WTC11 (cell line): Measurements from ENCODE around the gene PDE4B. TPM values are rescaled to one million over a fixed set of nuclear protein-coding genes. Genes with fewer than 3 reads are reported as not detected.

Source experiments
- ATAC-seq: fragments of 200-7000 bp; cut with Tn5 transposase; 2 replicates; pipeline ENCODE4 v1.10.0; 2021; ENCODE audit warnings: mild to moderate bottlenecking, moderate library complexity
- CTCF ChIA-PET: fragments of 300-600 bp; sonication (Branson Sonifier 250); formaldehyde crosslinking; loops from one replicate; lab custom pipeline; 2021; ENCODE audit warnings: antibody characterized with exemption; lab: Charles Lee
- POLR2A ChIA-PET: fragments of 350-600 bp; sonication (Branson Sonifier 250); formaldehyde crosslinking; loops from one replicate; lab custom pipeline; 2021; ENCODE audit warnings: antibody characterized with exemption; lab: Charles Lee
- DNase-seq: peaks from one replicate; pipeline ENCODE4 v3.0.0; 2021; ENCODE audit warnings: low spot score
- H3K27ac Mint-ChIP-seq: 2 replicates; pipeline ENCODE4 v1.8.0; 2021; ENCODE audit warnings: mixed read lengths
- H3K27me3 Mint-ChIP-seq: 2 replicates; pipeline ENCODE4 v1.8.0; 2021; ENCODE audit warnings: low read depth, mild to moderate bottlenecking, moderate library complexity, mixed read lengths
- H3K36me3 Mint-ChIP-seq: 2 replicates; pipeline ENCODE4 v1.8.0; 2021; ENCODE audit warnings: mixed read lengths
- H3K4me1 Mint-ChIP-seq: 2 replicates; pipeline ENCODE4 v1.8.0; 2022; ENCODE audit warnings: mixed read lengths
- H3K4me3 Mint-ChIP-seq: 2 replicates; pipeline ENCODE4 v1.8.0; 2021; ENCODE audit warnings: mild to moderate bottlenecking, moderate library complexity, mixed read lengths
- H3K9me3 Mint-ChIP-seq: 2 replicates; pipeline ENCODE4 v1.8.0; 2021; ENCODE audit warnings: mixed read lengths
- ATF3 ChIP-seq: sonication (generic); formaldehyde crosslinking; conservative IDR thresholded peaks from 2 replicates; pipeline ENCODE4 v1.8.1; 2022; ENCODE audit warnings: mild to moderate bottlenecking, missing genetic modification reagents
- ATF6 ChIP-seq: sonication (generic); formaldehyde crosslinking; IDR thresholded peaks from 2 replicates; pipeline ENCODE4 v1.8.1; 2023; ENCODE audit warnings: mild to moderate bottlenecking, missing genetic modification reagents
- ETV6 ChIP-seq: sonication (generic); formaldehyde crosslinking; IDR thresholded peaks from 2 replicates; pipeline ENCODE4 v1.8.1; 2022; ENCODE audit warnings: mild to moderate bottlenecking, missing genetic modification reagents
- FOXK1 ChIP-seq: sonication (generic); formaldehyde crosslinking; IDR thresholded peaks from 2 replicates; pipeline ENCODE4 v1.8.0; 2022; ENCODE audit warnings: mild to moderate bottlenecking, moderate library complexity, missing genetic modification reagents
- GABPB1 ChIP-seq: sonication (generic); formaldehyde crosslinking; IDR thresholded peaks from 2 replicates; pipeline ENCODE4 v1.8.1; 2023; ENCODE audit warnings: mild to moderate bottlenecking, missing genetic modification reagents
- GTF2I ChIP-seq: fragments of 250-450 bp; sonication (Bioruptor Pico); conservative IDR thresholded peaks from 2 replicates; pipeline ENCODE4 v1.4.0; 2021; ENCODE audit warnings: mild to moderate bottlenecking
- NFYB ChIP-seq: sonication (generic); formaldehyde crosslinking; conservative IDR thresholded peaks from 2 replicates; pipeline ENCODE4 v1.8.0; 2022; ENCODE audit warnings: low read depth, missing genetic modification reagents
- NR1H2 ChIP-seq: sonication (generic); formaldehyde crosslinking; IDR thresholded peaks from 2 replicates; pipeline ENCODE4 v1.9.0; 2021; ENCODE audit warnings: mild to moderate bottlenecking, moderate library complexity, missing genetic modification reagents
- PRRX2 ChIP-seq: fragments of 250-450 bp; sonication (Bioruptor Pico); IDR thresholded peaks from 2 replicates; pipeline ENCODE4 v1.8.0; 2021; ENCODE audit warnings: mild to moderate bottlenecking
- RORB ChIP-seq: fragments of 250-450 bp; sonication (Bioruptor Pico); IDR thresholded peaks from 2 replicates; pipeline ENCODE4 v1.9.0; 2021; ENCODE audit warnings: mild to moderate bottlenecking
- SP1 ChIP-seq: sonication (generic); formaldehyde crosslinking; conservative IDR thresholded peaks from 2 replicates; pipeline ENCODE4 v1.8.1; 2022; ENCODE audit warnings: missing genetic modification reagents
- STAT6 ChIP-seq: sonication (generic); formaldehyde crosslinking; conservative IDR thresholded peaks from 2 replicates; pipeline ENCODE4 v1.8.1; 2023; ENCODE audit warnings: mild to moderate bottlenecking, low read depth, missing genetic modification reagents, moderate library complexity
- TCF7 ChIP-seq: sonication (generic); formaldehyde crosslinking; IDR thresholded peaks from 2 replicates; pipeline ENCODE4 v1.8.0; 2022; ENCODE audit warnings: mild to moderate bottlenecking, low read depth, missing genetic modification reagents, moderate library complexity
- TEAD1 ChIP-seq: sonication (generic); formaldehyde crosslinking; IDR thresholded peaks from 2 replicates; pipeline ENCODE4 v1.8.0; 2022; ENCODE audit warnings: mild to moderate bottlenecking, missing genetic modification reagents
- ZBTB43 ChIP-seq: sonication (generic); formaldehyde crosslinking; IDR thresholded peaks from 2 replicates; pipeline ENCODE4 v1.8.1; 2023; ENCODE audit warnings: mild to moderate bottlenecking, missing genetic modification reagents
- ZNF263 ChIP-seq: sonication (generic); formaldehyde crosslinking; IDR thresholded peaks from 2 replicates; pipeline ENCODE4 v1.8.1; 2022; ENCODE audit warnings: low read depth, mild to moderate bottlenecking, moderate library complexity, missing genetic modification reagents
- ZNF423 ChIP-seq: fragments of 250-450 bp; sonication (Bioruptor Pico); IDR thresholded peaks from 2 replicates; pipeline ENCODE4 v2.1.2; 2022; ENCODE audit warnings: mild to moderate bottlenecking, moderate library complexity
- total RNA-seq: library from RNA; stranded (reverse); gene quantifications from 3 replicates; pipeline ENCODE4 v1.2.3, GENCODE V29; 2021
- TF ChIP-seq, protein P1 (sequence below): sonication (generic); formaldehyde crosslinking; IDR thresholded peaks from 2 replicates; pipeline ENCODE4 v1.8.1; 2023; ENCODE audit warnings: mild to moderate bottlenecking, missing genetic modification reagents, moderate library complexity
- TF ChIP-seq, protein P2 (sequence below): sonication (generic); formaldehyde crosslinking; IDR thresholded peaks from 2 replicates; pipeline ENCODE4 v1.8.1; 2022; ENCODE audit warnings: mild to moderate bottlenecking, missing genetic modification reagents, moderate library complexity, borderline replicate concordance
- TF ChIP-seq, protein P3 (sequence below): fragments of 250-450 bp; sonication (Bioruptor Pico); IDR thresholded peaks from 2 replicates; pipeline ENCODE4 v1.8.0; 2021; ENCODE audit warnings: mild to moderate bottlenecking
- TF ChIP-seq, protein P4 (sequence below): sonication (generic); formaldehyde crosslinking; IDR thresholded peaks from 2 replicates; pipeline ENCODE4 v1.8.1; 2022; ENCODE audit warnings: low read depth, missing genetic modification reagents, borderline replicate concordance

PDE4B gene
- total RNA-seq, 1 experiment from 2014 or later = 8.0 TPM

DNA sequence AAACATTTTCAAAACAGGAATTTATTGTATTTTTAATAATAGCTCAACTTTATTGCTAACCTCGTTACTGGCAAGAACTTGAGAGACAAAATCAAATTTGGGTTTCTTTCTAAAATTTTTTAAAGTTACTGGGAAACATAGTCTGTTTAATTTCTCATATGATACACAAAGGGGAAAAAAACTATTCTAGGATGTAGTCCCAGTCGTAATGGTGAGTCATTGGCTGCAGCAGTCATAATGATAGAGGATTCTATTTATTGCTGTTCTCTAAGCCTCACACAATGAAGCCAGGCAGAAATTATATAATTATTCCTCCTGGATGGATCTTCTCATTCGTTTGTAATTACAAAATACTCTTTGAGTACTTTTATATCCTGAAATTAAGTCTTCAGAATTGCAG, 414.8 kb downstream of the PDE4B start:
- no peaks in the 10 kb centered on the region for H3K4me1 Mint-ChIP-seq
- ChIA-PET POLR2A (no interaction called here), CTCF (no interaction called here)
- H3K27me3 Mint-ChIP-seq = peaks cover 5% of the 10 kb centered on the region
- peaks cover 28% of the 10 kb centered on the region for H3K36me3 Mint-ChIP-seq
- no peak for TF ChIP-seq ZNF263 (CRISPR knock-in tag)
- no peak for DNase-seq
- H3K9me3 Mint-ChIP-seq = peaks cover 40% of the 10 kb centered on the region
- no peak overlapping the region for H3K4me3 Mint-ChIP-seq
- no peak for ATAC-seq
- H3K27ac Mint-ChIP-seq = no peak overlapping the region

- Mint-ChIP-seq H3K9me3 (peaks cover 28% of the 10 kb centered on the region), H3K27ac (no peak overlapping the region), H3K27me3 (peaks cover 5% of the 10 kb centered on the region), H3K4me3 (no peak overlapping the region), H3K4me1 (no peaks in the 10 kb centered on the region), H3K36me3 (peaks cover 22% of the 10 kb centered on the region)
- ATAC-seq = no peak
- TF ChIP-seq ETV6 (CRISPR knock-in tag) (no peak), RORB (CRISPR knock-in tag) (no peak), SP1 (no peak), PRRX2 (CRISPR knock-in tag) (no peak)
- POLR2A ChIA-PET = no interaction called here
- CTCF ChIA-PET = no interaction called here
- no peak for DNase-seq
Measured at GRCh38 chr1:66208632-66209031, 415.9 kb downstream of the PDE4B start.

- no peaks in the 10 kb centered on the region for H3K4me1 Mint-ChIP-seq
- no peak overlapping the region for H3K4me3 Mint-ChIP-seq
- ChIA-PET POLR2A (no interaction called here), CTCF (no interaction called here)
- H3K36me3 Mint-ChIP-seq = peaks cover 4% of the 10 kb centered on the region
- H3K27ac Mint-ChIP-seq = no peak overlapping the region
- TF ChIP-seq, protein P1, sequence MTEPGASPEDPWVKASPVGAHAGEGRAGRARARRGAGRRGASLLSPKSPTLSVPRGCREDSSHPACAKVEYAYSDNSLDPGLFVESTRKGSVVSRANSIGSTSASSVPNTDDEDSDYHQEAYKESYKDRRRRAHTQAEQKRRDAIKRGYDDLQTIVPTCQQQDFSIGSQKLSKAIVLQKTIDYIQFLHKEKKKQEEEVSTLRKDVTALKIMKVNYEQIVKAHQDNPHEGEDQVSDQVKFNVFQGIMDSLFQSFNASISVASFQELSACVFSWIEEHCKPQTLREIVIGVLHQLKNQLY (CRISPR knock-in tag) = no peak
- TF ChIP-seq, protein P2, sequence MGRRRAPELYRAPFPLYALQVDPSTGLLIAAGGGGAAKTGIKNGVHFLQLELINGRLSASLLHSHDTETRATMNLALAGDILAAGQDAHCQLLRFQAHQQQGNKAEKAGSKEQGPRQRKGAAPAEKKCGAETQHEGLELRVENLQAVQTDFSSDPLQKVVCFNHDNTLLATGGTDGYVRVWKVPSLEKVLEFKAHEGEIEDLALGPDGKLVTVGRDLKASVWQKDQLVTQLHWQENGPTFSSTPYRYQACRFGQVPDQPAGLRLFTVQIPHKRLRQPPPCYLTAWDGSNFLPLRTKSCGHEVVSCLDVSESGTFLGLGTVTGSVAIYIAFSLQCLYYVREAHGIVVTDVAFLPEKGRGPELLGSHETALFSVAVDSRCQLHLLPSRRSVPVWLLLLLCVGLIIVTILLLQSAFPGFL (CRISPR knock-in tag) = no peak
- no peak for TF ChIP-seq GTF2I (CRISPR knock-in tag)
- TF ChIP-seq ZBTB43 (CRISPR knock-in tag) = no peak
- no peak for TF ChIP-seq ATF6 (CRISPR knock-in tag)
- TF ChIP-seq, protein P3, sequence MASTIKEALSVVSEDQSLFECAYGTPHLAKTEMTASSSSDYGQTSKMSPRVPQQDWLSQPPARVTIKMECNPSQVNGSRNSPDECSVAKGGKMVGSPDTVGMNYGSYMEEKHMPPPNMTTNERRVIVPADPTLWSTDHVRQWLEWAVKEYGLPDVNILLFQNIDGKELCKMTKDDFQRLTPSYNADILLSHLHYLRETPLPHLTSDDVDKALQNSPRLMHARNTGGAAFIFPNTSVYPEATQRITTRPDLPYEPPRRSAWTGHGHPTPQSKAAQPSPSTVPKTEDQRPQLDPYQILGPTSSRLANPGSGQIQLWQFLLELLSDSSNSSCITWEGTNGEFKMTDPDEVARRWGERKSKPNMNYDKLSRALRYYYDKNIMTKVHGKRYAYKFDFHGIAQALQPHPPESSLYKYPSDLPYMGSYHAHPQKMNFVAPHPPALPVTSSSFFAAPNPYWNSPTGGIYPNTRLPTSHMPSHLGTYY (CRISPR knock-in tag) = no peak
- TF ChIP-seq ATF3 (CRISPR knock-in tag) = no peak
- no peak for TF ChIP-seq TCF7 (CRISPR knock-in tag)
- TF ChIP-seq NR1H2 = no peak
- TF ChIP-seq, protein P4, sequence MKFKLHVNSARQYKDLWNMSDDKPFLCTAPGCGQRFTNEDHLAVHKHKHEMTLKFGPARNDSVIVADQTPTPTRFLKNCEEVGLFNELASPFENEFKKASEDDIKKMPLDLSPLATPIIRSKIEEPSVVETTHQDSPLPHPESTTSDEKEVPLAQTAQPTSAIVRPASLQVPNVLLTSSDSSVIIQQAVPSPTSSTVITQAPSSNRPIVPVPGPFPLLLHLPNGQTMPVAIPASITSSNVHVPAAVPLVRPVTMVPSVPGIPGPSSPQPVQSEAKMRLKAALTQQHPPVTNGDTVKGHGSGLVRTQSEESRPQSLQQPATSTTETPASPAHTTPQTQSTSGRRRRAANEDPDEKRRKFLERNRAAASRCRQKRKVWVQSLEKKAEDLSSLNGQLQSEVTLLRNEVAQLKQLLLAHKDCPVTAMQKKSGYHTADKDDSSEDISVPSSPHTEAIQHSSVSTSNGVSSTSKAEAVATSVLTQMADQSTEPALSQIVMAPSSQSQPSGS (CRISPR knock-in tag) = no peak
- no peak for TF ChIP-seq NFYB
- no peak for TF ChIP-seq FOXK1 (CRISPR knock-in tag)
- no peak for TF ChIP-seq ZNF423
- TF ChIP-seq RORB (CRISPR knock-in tag) = no peak
- no peak for TF ChIP-seq GABPB1 (CRISPR knock-in tag)
- TF ChIP-seq STAT6 = no peak
- no peak for TF ChIP-seq TEAD1 (CRISPR knock-in tag)
- peaks cover 13% of the 10 kb centered on the region for H3K9me3 Mint-ChIP-seq
- ATAC-seq (no peak), DNase-seq (no peak)
- no peaks in the 10 kb centered on the region for H3K27me3 Mint-ChIP-seq
Measured at GRCh38 chr1:66210635-66211244, 418.0 kb downstream of the PDE4B start.
